ENCODE results near the gene COQ4. TPM values are rescaled to one million over a fixed set of nuclear protein-coding genes. Genes with fewer than 3 reads are reported as not detected.
"Not testable (repeated sequence)": the region's sequence is repeated elsewhere in the genome, so short reads cannot be mapped to it uniquely, and the experiment has no call there.

Gene COQ4
- total RNA-seq, 1 donor from 2014 or later = 16.8 TPM

- Mint-ChIP-seq H3K27ac (peak within 1 kb of the TSS; percentile 72), H3K9me3 (no peaks in the 10 kb centered on the region), H3K4me1 (peaks cover 26% of the 10 kb centered on the region), H3K4me3 (peak within 1 kb of the TSS; percentile 92), H3K36me3 (peaks cover 16% of the 10 kb centered on the region), H3K27me3 (ENCODE audit: insufficient read depth, low read depth) (no peaks in the 10 kb centered on the region)
- Histone ChIP-seq H3K27ac (no peak within 1 kb of the TSS), H3K9ac (peak within 1 kb of the TSS; percentile 61), H3K9me3 (ENCODE audit: low read depth) (no peaks in the 10 kb centered on the region), H3F3A (ENCODE audit: low read depth) (no peaks in the 10 kb centered on the region), H3K4me1 (peaks cover 6% of the 10 kb centered on the region), H2AFZ (replicated peaks) (peak within 1 kb of the TSS; percentile 81), H3K4me2 (peak within 1 kb of the TSS; percentile 84), H3K27me3 (no peaks in the 10 kb centered on the region), H3K36me3 (no peaks in the 10 kb centered on the region), H3K79me2 (ENCODE audit: low read depth) (peaks cover 21% of the 10 kb centered on the region), H3K4me3 (peak within 1 kb of the TSS; percentile 82), H4K20me1 (ENCODE audit: low read depth) (peaks cover 14% of the 10 kb centered on the region)
- TF ChIP-seq EZH2 (IDR thresholded peaks at IDR 0.05) = no peak
- TF ChIP-seq, protein P1, sequence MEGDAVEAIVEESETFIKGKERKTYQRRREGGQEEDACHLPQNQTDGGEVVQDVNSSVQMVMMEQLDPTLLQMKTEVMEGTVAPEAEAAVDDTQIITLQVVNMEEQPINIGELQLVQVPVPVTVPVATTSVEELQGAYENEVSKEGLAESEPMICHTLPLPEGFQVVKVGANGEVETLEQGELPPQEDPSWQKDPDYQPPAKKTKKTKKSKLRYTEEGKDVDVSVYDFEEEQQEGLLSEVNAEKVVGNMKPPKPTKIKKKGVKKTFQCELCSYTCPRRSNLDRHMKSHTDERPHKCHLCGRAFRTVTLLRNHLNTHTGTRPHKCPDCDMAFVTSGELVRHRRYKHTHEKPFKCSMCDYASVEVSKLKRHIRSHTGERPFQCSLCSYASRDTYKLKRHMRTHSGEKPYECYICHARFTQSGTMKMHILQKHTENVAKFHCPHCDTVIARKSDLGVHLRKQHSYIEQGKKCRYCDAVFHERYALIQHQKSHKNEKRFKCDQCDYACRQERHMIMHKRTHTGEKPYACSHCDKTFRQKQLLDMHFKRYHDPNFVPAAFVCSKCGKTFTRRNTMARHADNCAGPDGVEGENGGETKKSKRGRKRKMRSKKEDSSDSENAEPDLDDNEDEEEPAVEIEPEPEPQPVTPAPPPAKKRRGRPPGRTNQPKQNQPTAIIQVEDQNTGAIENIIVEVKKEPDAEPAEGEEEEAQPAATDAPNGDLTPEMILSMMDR (IDR thresholded peaks at IDR 0.05) = no peak
- no peak for TF ChIP-seq EZH2phosphoT487 (IDR thresholded peaks at IDR 0.05)
- DNase-seq (ENCODE audit: low spot score) = peak; percentile 100
Measured at GRCh38 chr9:128276008-128276573, 46.5 kb upstream of the COQ4 start, which contains the start of gene SWI5. Gene SWI5, plus strand, starts transcription at chr9:128276276.

DNA sequence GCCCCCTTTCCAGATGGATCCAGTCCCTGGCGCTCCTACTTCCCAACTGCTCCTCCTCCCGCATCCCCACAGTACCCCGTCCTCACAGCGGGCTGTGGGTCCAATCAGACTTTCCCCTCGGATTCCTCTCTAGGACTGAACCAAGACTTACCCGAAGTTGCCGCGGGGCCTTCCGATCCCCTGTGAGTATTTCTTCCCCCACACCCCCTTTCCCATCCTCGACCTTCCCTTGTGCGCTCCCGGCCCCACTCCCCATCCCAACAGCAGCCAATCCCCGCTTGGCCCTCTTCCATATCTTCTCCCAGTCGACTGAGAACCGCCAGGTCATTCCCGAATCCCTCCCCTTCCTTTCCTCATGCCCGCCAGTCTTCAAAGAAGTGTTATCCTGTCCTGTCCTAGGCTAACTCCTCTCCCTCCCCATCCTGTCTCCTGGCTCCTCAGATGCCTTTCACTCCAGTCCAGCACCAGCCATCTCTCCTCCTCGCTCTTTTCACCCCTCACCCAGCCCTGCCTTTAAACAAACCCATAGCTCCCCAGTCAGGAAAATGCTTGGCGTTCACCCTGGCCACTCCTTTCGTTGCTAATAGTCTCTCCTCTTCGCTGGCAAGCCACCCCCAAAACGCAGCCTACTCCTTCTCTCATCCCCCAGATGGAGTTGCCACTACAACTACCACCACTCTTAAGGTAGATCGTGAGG, 45.9 kb upstream of the COQ4 start:
- H3K27ac ChIP-seq = no peak overlapping the region
- peak overlapping the region; percentile 82 for H3K4me3 ChIP-seq
- H3K36me3 ChIP-seq = no peaks in the 10 kb centered on the region
- peaks cover 21% of the 10 kb centered on the region for H3K79me2 ChIP-seq (ENCODE audit: low read depth)
- no peaks in the 10 kb centered on the region for H3F3A ChIP-seq (ENCODE audit: low read depth)
- H3K4me1 ChIP-seq = peaks cover 6% of the 10 kb centered on the region
- no peaks in the 10 kb centered on the region for H3K9me3 ChIP-seq (ENCODE audit: low read depth)
- no peaks in the 10 kb centered on the region for H3K27me3 Mint-ChIP-seq (ENCODE audit: insufficient read depth, low read depth)
- H3K4me2 ChIP-seq = peak overlapping the region; percentile 73
- peak; percentile 61 for DNase-seq (ENCODE audit: low spot score)
- H3K9me3 Mint-ChIP-seq = no peaks in the 10 kb centered on the region
- H3K4me3 Mint-ChIP-seq = peak overlapping the region; percentile 92
- TF ChIP-seq, protein P1 (IDR thresholded peaks at IDR 0.05) = no peak
- TF ChIP-seq EZH2 (IDR thresholded peaks at IDR 0.05) (no peak), EZH2phosphoT487 (IDR thresholded peaks at IDR 0.05) (no peak)
- peak overlapping the region; percentile 41 for H3K9ac ChIP-seq
- H3K36me3 Mint-ChIP-seq = peaks cover 14% of the 10 kb centered on the region
- peak overlapping the region; percentile 21 for H2AFZ ChIP-seq (replicated peaks)
- H3K4me1 Mint-ChIP-seq = peaks cover 26% of the 10 kb centered on the region
- peaks cover 14% of the 10 kb centered on the region for H4K20me1 ChIP-seq (ENCODE audit: low read depth)
- no peaks in the 10 kb centered on the region for H3K27me3 ChIP-seq
- peak overlapping the region; percentile 34 for H3K27ac Mint-ChIP-seq

DNA sequence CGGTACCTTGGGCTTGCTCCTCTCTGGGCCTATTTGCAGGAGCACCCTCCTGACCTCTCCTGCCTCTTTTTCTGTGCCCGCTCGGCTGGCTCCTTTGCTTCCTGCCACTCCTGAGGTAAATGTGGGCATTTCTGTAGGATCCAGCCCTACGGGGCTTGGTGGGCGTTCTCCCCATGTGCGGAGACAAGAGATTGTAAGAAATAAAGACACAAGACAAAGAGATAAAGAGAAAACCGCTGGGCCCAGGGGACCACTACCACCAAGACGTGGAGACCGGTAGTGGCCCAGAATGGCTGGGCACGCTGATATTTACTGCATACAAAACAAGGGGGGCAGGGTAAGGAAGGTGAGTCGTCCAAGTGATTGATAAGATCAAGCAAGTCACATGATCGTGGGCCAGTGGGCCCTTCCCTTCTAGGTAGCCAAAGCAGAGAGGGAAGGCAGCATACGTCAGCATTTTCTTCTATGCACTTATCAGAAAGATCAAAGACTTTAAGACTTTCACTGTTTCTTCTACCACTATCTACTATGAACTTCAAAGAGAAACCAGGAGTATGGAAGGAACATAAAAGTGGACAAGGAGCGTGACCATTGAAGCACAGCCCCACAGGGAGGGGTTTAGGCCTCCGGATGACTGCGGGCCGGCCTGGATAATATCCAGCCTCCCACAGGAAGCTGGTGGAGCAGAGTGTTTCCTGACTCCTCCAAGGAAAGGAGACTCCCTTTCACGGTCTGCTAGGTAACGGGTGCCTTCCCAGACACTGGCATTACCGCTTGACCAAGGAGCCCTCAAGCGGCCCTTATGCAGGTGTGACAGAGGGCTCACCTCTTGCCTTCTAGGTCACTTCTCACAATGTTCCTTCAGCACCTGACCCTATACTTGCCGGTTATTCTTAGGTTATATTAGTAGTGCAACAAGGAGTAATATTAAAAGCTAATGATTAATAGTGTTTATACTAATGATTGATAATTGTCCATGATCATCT, 43.3 kb upstream of the COQ4 start:
- not testable (repeated sequence) for H3K4me3 Mint-ChIP-seq; H3K36me3 Mint-ChIP-seq; H3K27me3 ChIP-seq; H4K20me1 ChIP-seq (ENCODE audit: low read depth); DNase-seq (ENCODE audit: low spot score); H3K4me2 ChIP-seq; H3K36me3 ChIP-seq; H3K9me3 ChIP-seq (ENCODE audit: low read depth); H2AFZ ChIP-seq (replicated peaks); H3F3A ChIP-seq (ENCODE audit: low read depth); H3K4me3 ChIP-seq; H3K9ac ChIP-seq; H3K9me3 Mint-ChIP-seq; H3K27ac ChIP-seq; H3K27me3 Mint-ChIP-seq (ENCODE audit: insufficient read depth, low read depth); H3K4me1 ChIP-seq
- Mint-ChIP-seq H3K27ac (peak overlapping the region; percentile 87), H3K4me1 (peaks cover 22% of the 10 kb centered on the region)
- H3K79me2 ChIP-seq (ENCODE audit: low read depth) = peaks cover 19% of the 10 kb centered on the region
